SK-N-SH treated with all-trans-retinoic acid at 6 μM for 48 hours (cell line): ENCODE data around the gene PAM16.

Experiments
- ATAC-seq: fragments of 200-7000 bp; cut with Tn5 transposase; 3 replicates; pipeline ENCODE4 v1.9.1; 2020; ENCODE audit warnings: mild to moderate bottlenecking, moderate library complexity
- ARNTL ChIP-seq: fragments of 450-650 bp; formaldehyde crosslinking; IDR thresholded peaks from 2 replicates; pipeline ENCODE4 v1.5.0; 2020; ENCODE audit warnings: low read depth, mild to moderate bottlenecking, moderate library complexity, borderline replicate concordance
- BACH2 ChIP-seq: fragments of 250-450 bp; sonication (Bioruptor Pico); IDR thresholded peaks from 2 replicates; pipeline ENCODE4 v1.9.0; 2021; ENCODE audit warnings: mild to moderate bottlenecking, borderline replicate concordance
- CREB5 ChIP-seq: fragments of 250-450 bp; sonication (Bioruptor Pico); IDR thresholded peaks from 2 replicates; pipeline ENCODE4 v1.5.1; 2020; ENCODE audit warnings: low read depth, mild to moderate bottlenecking, moderate library complexity
- CSDC2 ChIP-seq: fragments of 250-450 bp; sonication (Bioruptor Pico); IDR thresholded peaks from 2 replicates; pipeline ENCODE4 v1.5.0; 2020; ENCODE audit warnings: mild to moderate bottlenecking, moderate library complexity
- ESRRG ChIP-seq: fragments of 250-450 bp; sonication (Bioruptor Pico); IDR thresholded peaks from 2 replicates; pipeline ENCODE4 v1.6.1; 2021; ENCODE audit warnings: mild to moderate bottlenecking
- GLIS3 ChIP-seq: fragments of 250-450 bp; sonication (Bioruptor Pico); IDR thresholded peaks from 2 replicates; pipeline ENCODE4 v1.5.0; 2020; ENCODE audit warnings: mild to moderate bottlenecking, moderate library complexity
- ISL1 ChIP-seq: fragments of 250-450 bp; sonication (Bioruptor Pico); IDR thresholded peaks from 2 replicates; pipeline ENCODE4 v2.1.2; 2022; ENCODE audit warnings: mild to moderate bottlenecking, moderate library complexity
- OSR1 ChIP-seq: fragments of 250-450 bp; sonication (Bioruptor Pico); IDR thresholded peaks from 2 replicates; pipeline ENCODE4 v1.8.0; 2022; ENCODE audit warnings: moderate library complexity, mild to moderate bottlenecking, inconsistent platforms
- POU6F1 ChIP-seq: fragments of 250-450 bp; sonication (Bioruptor Pico); IDR thresholded peaks from 2 replicates; pipeline ENCODE4 v1.8.0; 2021; ENCODE audit warnings: low read depth, mild to moderate bottlenecking, moderate library complexity, borderline replicate concordance
- PPARA ChIP-seq: fragments of 250-450 bp; sonication (Bioruptor Pico); IDR thresholded peaks from 2 replicates; pipeline ENCODE4 v1.5.0; 2020; ENCODE audit warnings: mild to moderate bottlenecking, borderline replicate concordance
- RARB ChIP-seq: fragments of 250-450 bp; sonication (Bioruptor Pico); IDR thresholded peaks from 2 replicates; pipeline ENCODE4 v1.8.0; 2021; ENCODE audit warnings: mild to moderate bottlenecking, moderate library complexity
- SNAI2 ChIP-seq: fragments of 250-450 bp; sonication (Bioruptor Pico); IDR thresholded peaks from 2 replicates; pipeline ENCODE4 v1.5.0; 2020; ENCODE audit warnings: mild to moderate bottlenecking, moderate library complexity
- TOX ChIP-seq: fragments of 250-450 bp; sonication (Bioruptor Pico); IDR thresholded peaks from 2 replicates; pipeline ENCODE4 v1.8.0; 2021; ENCODE audit warnings: mild to moderate bottlenecking, moderate library complexity, borderline replicate concordance
- ZC3H10 ChIP-seq: fragments of 250-450 bp; sonication (Bioruptor Pico); IDR thresholded peaks from 2 replicates; pipeline ENCODE4 v1.5.1; 2021; ENCODE audit warnings: mild to moderate bottlenecking, moderate library complexity
- ZFP3 ChIP-seq: fragments of 250-450 bp; sonication (Bioruptor Pico); IDR thresholded peaks from 2 replicates; pipeline ENCODE4 v1.5.0; 2020; ENCODE audit warnings: mild to moderate bottlenecking, moderate library complexity
- ZFP30 ChIP-seq: fragments of 450-650 bp; formaldehyde crosslinking; IDR thresholded peaks from 2 replicates; pipeline ENCODE4 v1.5.0; 2022; ENCODE audit warnings: mild to moderate bottlenecking, moderate library complexity
- ZNF565 ChIP-seq: fragments of 450-650 bp; formaldehyde crosslinking; conservative IDR thresholded peaks from 2 replicates; pipeline ENCODE4 v1.5.0; 2020; ENCODE audit warnings: low read depth, mild to moderate bottlenecking, moderate library complexity
- ZNF70 ChIP-seq: fragments of 450-650 bp; formaldehyde crosslinking; IDR thresholded peaks from 2 replicates; pipeline ENCODE4 v1.5.0; 2020; ENCODE audit warnings: mild to moderate bottlenecking, moderate library complexity
- ZNF8 ChIP-seq: fragments of 450-650 bp; formaldehyde crosslinking; IDR thresholded peaks from 2 replicates; pipeline ENCODE4 v1.5.0; 2020; ENCODE audit warnings: mild to moderate bottlenecking, moderate library complexity
- TF ChIP-seq, protein P1 (sequence below): fragments of 250-450 bp; sonication (Bioruptor Pico); IDR thresholded peaks from 2 replicates; pipeline ENCODE4 v1.8.0; 2020; ENCODE audit warnings: mild to moderate bottlenecking, moderate library complexity, borderline replicate concordance
- TF ChIP-seq, protein P2 (sequence below): fragments of 250-450 bp; sonication (Bioruptor Pico); IDR thresholded peaks from 2 replicates; pipeline ENCODE4 v1.5.1; 2021; ENCODE audit warnings: mild to moderate bottlenecking, moderate library complexity
- TF ChIP-seq, protein P3 (sequence below): fragments of 250-450 bp; sonication (Bioruptor Pico); IDR thresholded peaks from 2 replicates; pipeline ENCODE4 v1.5.0; 2020; ENCODE audit warnings: mild to moderate bottlenecking, moderate library complexity

Gene PAM16

GRCh38 chr16:4352843-4353242, 1.7 kb upstream of the PAM16 start:
- no peak for ATAC-seq
- TF ChIP-seq TOX (CRISPR knock-in tag) (no peak), ZC3H10 (CRISPR knock-in tag) (no peak), ESRRG (no peak), ZNF565 (CRISPR knock-in tag) (no peak), ISL1 (CRISPR knock-in tag) (no peak), BACH2 (CRISPR knock-in tag) (no peak), ZFP3 (no peak), POU6F1 (CRISPR knock-in tag) (no peak), PPARA (no peak), SNAI2 (no peak), ZFP30 (CRISPR knock-in tag) (no peak), OSR1 (no peak), GLIS3 (CRISPR knock-in tag) (no peak), CSDC2 (no peak)
- TF ChIP-seq, protein P1, sequence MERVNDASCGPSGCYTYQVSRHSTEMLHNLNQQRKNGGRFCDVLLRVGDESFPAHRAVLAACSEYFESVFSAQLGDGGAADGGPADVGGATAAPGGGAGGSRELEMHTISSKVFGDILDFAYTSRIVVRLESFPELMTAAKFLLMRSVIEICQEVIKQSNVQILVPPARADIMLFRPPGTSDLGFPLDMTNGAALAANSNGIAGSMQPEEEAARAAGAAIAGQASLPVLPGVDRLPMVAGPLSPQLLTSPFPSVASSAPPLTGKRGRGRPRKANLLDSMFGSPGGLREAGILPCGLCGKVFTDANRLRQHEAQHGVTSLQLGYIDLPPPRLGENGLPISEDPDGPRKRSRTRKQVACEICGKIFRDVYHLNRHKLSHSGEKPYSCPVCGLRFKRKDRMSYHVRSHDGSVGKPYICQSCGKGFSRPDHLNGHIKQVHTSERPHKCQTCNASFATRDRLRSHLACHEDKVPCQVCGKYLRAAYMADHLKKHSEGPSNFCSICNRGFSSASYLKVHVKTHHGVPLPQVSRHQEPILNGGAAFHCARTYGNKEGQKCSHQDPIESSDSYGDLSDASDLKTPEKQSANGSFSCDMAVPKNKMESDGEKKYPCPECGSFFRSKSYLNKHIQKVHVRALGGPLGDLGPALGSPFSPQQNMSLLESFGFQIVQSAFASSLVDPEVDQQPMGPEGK (CRISPR knock-in tag): no peak
- TF ChIP-seq, protein P2, sequence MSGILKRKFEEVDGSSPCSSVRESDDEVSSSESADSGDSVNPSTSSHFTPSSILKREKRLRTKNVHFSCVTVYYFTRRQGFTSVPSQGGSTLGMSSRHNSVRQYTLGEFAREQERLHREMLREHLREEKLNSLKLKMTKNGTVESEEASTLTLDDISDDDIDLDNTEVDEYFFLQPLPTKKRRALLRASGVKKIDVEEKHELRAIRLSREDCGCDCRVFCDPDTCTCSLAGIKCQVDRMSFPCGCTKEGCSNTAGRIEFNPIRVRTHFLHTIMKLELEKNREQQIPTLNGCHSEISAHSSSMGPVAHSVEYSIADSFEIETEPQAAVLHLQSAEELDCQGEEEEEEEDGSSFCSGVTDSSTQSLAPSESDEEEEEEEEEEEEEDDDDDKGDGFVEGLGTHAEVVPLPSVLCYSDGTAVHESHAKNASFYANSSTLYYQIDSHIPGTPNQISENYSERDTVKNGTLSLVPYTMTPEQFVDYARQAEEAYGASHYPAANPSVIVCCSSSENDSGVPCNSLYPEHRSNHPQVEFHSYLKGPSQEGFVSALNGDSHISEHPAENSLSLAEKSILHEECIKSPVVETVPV (CRISPR knock-in tag): no peak

- ATAC-seq: peak; percentile 40
- TF ChIP-seq ISL1 (CRISPR knock-in tag): no peak
- TF ChIP-seq SNAI2: no peak
- TF ChIP-seq CSDC2: no peak
- TF ChIP-seq PPARA: no peak
- TF ChIP-seq CREB5 (CRISPR knock-in tag): no peak
- no peak for TF ChIP-seq ZNF8 (CRISPR knock-in tag)
- no peak for TF ChIP-seq ZNF565 (CRISPR knock-in tag)
- no peak for TF ChIP-seq BACH2 (CRISPR knock-in tag)
- TF ChIP-seq, protein P2 (CRISPR knock-in tag): no peak
- TF ChIP-seq OSR1: no peak
- TF ChIP-seq, protein P3, sequence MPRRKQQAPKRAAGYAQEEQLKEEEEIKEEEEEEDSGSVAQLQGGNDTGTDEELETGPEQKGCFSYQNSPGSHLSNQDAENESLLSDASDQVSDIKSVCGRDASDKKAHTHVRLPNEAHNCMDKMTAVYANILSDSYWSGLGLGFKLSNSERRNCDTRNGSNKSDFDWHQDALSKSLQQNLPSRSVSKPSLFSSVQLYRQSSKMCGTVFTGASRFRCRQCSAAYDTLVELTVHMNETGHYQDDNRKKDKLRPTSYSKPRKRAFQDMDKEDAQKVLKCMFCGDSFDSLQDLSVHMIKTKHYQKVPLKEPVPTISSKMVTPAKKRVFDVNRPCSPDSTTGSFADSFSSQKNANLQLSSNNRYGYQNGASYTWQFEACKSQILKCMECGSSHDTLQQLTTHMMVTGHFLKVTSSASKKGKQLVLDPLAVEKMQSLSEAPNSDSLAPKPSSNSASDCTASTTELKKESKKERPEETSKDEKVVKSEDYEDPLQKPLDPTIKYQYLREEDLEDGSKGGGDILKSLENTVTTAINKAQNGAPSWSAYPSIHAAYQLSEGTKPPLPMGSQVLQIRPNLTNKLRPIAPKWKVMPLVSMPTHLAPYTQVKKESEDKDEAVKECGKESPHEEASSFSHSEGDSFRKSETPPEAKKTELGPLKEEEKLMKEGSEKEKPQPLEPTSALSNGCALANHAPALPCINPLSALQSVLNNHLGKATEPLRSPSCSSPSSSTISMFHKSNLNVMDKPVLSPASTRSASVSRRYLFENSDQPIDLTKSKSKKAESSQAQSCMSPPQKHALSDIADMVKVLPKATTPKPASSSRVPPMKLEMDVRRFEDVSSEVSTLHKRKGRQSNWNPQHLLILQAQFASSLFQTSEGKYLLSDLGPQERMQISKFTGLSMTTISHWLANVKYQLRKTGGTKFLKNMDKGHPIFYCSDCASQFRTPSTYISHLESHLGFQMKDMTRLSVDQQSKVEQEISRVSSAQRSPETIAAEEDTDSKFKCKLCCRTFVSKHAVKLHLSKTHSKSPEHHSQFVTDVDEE (CRISPR knock-in tag): no peak
- TF ChIP-seq, protein P1 (CRISPR knock-in tag): no peak
- no peak for TF ChIP-seq ZFP30 (CRISPR knock-in tag)
- TF ChIP-seq ZNF70 (CRISPR knock-in tag): no peak
- TF ChIP-seq ZFP3: no peak
- no peak for TF ChIP-seq GLIS3 (CRISPR knock-in tag)
- TF ChIP-seq ARNTL (CRISPR knock-in tag): no peak
- TF ChIP-seq RARB (CRISPR knock-in tag): no peak
- TF ChIP-seq ZC3H10 (CRISPR knock-in tag): no peak
These were observed 759 bp upstream of the PAM16 start for GRCh38 chr16:4351880-4352279.
